ENCODE results near the gene ZNF740. TPM values are rescaled to one million over a fixed set of nuclear protein-coding genes. Genes with fewer than 3 reads are reported as not detected.
A peak's percentile ranks its signal among the peaks of the same experiment; 100 is the strongest.

Gene ZNF740
- total and polyA plus RNA-seq, 10 of the 15 experiments (the other 5 are each of a cell fraction or from before 2014, with no cell fraction given), result 1.4 to 33.6 (median 11.3) TPM

DNA sequence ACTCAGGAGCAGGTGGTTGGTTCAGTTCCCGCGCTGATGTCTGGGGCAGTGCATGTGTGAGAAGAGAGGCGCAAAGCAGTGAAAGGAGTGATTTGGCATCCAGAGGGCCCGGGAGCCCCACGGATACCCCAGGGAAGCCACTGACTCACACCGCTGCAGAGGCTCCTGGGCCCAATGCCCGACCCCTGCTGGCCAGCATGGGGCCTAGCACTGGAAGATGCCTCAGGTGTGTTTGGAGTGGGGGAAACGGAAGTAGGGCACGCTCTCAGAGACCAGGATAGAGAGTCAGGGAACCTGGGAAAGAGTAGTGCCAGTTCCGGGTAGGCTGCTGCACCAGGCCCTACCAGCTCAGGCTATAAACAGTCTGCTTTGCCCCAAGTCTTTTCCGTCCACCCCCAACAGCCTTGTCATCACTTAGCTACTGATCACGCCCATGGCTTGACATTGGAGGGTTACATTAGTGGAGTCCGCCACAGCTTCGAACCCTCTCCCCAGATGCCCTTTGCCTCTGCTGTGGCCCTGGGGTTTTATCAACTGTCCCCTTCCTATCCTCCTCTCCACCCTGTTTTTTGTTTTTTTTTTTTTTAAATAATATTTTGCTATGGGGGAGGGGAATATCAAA is 9.7 kb downstream of the ZNF740 start (continued):
- TF ChIP-seq, protein P1, sequence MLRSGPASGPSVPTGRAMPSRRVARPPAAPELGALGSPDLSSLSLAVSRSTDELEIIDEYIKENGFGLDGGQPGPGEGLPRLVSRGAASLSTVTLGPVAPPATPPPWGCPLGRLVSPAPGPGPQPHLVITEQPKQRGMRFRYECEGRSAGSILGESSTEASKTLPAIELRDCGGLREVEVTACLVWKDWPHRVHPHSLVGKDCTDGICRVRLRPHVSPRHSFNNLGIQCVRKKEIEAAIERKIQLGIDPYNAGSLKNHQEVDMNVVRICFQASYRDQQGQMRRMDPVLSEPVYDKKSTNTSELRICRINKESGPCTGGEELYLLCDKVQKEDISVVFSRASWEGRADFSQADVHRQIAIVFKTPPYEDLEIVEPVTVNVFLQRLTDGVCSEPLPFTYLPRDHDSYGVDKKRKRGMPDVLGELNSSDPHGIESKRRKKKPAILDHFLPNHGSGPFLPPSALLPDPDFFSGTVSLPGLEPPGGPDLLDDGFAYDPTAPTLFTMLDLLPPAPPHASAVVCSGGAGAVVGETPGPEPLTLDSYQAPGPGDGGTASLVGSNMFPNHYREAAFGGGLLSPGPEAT (IDR thresholded peaks at IDR 0.05; ENCODE audit: low read depth), result no peak
- TF ChIP-seq ZNF384 (IDR thresholded peaks at IDR 0.05; ENCODE audit: borderline replicate concordance, low read depth, low read length), result 0 out of 2 replicates have a peak, but pooled peaks have one; percentile 8
- 0 out of 2 replicates have a peak, but pooled peaks have one; percentile 38 for TF ChIP-seq POLR2AphosphoS5 (IDR thresholded peaks at IDR 0.05; ENCODE audit: low read length)
- TF ChIP-seq PML (IDR thresholded peaks at IDR 0.05; ENCODE audit: low read length), result peak; percentile 68; the same call in 1 of the 2 replicates

DNA sequence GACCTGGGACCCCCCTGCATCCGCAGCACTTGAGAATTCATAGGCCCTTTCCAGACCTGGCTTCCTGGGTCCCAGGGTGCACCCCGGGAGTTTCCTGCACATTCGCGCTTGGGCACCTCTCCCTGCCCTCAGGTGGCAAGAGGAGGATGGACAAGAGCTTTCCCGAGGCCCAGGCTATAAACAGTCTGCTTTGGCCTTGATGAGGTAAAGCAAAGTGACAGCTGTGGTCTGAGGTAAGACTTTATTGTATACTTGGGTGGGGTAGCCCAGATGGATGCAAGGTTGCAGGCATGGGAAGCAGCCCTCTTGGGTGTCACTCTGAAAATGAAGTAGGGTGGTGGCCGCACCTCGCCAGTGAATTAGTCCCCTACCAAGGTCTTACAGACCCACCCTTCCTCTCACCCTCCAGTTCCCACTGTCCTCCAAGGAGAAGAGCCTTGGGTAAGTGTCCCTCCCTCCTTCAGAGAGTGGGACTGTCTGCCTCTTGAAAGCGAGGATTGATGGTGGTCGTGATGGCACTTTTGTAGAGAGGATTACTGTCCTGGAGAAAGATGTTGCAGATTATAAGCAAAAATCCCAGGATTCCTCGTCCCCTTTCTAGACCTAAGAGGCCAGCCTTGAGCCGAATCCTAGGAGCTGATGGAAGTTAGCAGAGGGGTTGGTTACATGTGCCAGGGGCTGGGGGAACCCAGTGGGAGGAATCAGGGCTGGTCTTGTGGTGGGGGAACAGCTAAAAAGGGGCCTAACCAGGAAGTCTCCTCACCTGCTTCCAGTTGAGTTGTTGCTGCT is 10.8 kb downstream of the ZNF740 start:
- Histone ChIP-seq H3K9ac (ENCODE audit: control insufficient read depth, insufficient read depth, low read length) (no peak overlapping the region), H3K27me3 (replicated peaks in 1 of 2; ENCODE audit: control insufficient read depth in 2 of 2, insufficient read depth in 2 of 2, low read length in 1 of 2) (no peaks in the 10 kb centered on the region), H4K20me1 (ENCODE audit: control insufficient read depth, insufficient read depth) (no peaks in the 10 kb centered on the region), H3K36me3 (ENCODE audit: control insufficient read depth in 2 of 2, insufficient read depth in 2 of 2, low read length in 1 of 2) (peaks cover 43 to 56% of the 10 kb centered on the region in 2 experiments), H2AFZ (ENCODE audit: control insufficient read depth, low read depth, low read length) (no peak overlapping the region), H3K4me1 (ENCODE audit: control insufficient read depth, insufficient read depth, low read length) (no peaks in the 10 kb centered on the region), H3K4me2 (ENCODE audit: control insufficient read depth, insufficient read depth) (no peak overlapping the region), H3K79me2 (ENCODE audit: control insufficient read depth, insufficient read depth, low read length) (no peaks in the 10 kb centered on the region), H3K9me3 (replicated peaks; ENCODE audit: control insufficient read depth, insufficient read depth, low read length) (no peaks in the 10 kb centered on the region), H3K27ac (ENCODE audit: control insufficient read depth, insufficient read depth) (no peak overlapping the region), H3K4me3 (no peak overlapping the region)
- WGBS (ENCODE audit: insufficient coverage, insufficient replicate concordance, low lambda C conversion rate, missing lambda C conversion rate), result 92% methylated on average over 11 of the region's 11 CpGs
- ChIA-PET POLR2A (interaction anchor here (0.5 kb wide), 2 partner anchors 13 to 454 kb away, joined by 4 to 6 read pairs; no protein-coding TSS in a partner anchor), RAD21 (ENCODE audit: unreplicated experiment) (interaction anchor here (2.3 kb wide), 1 partner anchor 32 kb away, joined by 16 read pairs; no protein-coding TSS in a partner anchor), CTCF (interaction anchor here (0.8 to 6.7 kb wide), 7 partner anchors 9 to 77 kb away, joined by 3 to 89 read pairs (median 6); partner anchors contain the start of gene ESPL1), SMC1A (ENCODE audit: uncharacterized antibody, unreplicated experiment) (interaction anchor here (0.9 to 5.3 kb wide), 6 partner anchors 10 to 97 kb away, joined by 3 to 17 read pairs (median 4); partner anchors contain the start of gene ESPL1)
- no TSS peak for BruUV-seq (replicated peaks)
- TF ChIP-seq JUND (IDR thresholded peaks at IDR 0.05; ENCODE audit: low read depth, low read length) (no peak), POLR2AphosphoS2 (IDR thresholded peaks at IDR 0.05; ENCODE audit: low read depth, low read length) (0 out of 2 replicates have a peak, but pooled peaks have one; percentile 42), RB1 (IDR thresholded peaks at IDR 0.05; ENCODE audit: borderline replicate concordance) (no peak), SUPT20H (IDR thresholded peaks at IDR 0.05; ENCODE audit: borderline replicate concordance, control insufficient read depth, low read depth, low read length) (no peak), KAT2A (conservative IDR thresholded peaks at IDR 0.05; ENCODE audit: control insufficient read depth, low read depth, low read length) (no peak)
- TF ChIP-seq, protein P2, sequence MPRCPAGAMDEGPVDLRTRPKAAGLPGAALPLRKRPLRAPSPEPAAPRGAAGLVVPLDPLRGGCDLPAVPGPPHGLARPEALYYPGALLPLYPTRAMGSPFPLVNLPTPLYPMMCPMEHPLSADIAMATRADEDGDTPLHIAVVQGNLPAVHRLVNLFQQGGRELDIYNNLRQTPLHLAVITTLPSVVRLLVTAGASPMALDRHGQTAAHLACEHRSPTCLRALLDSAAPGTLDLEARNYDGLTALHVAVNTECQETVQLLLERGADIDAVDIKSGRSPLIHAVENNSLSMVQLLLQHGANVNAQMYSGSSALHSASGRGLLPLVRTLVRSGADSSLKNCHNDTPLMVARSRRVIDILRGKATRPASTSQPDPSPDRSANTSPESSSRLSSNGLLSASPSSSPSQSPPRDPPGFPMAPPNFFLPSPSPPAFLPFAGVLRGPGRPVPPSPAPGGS (IDR thresholded peaks at IDR 0.05; ENCODE audit: borderline replicate concordance, insufficient read depth, low read depth, low read length, poor library complexity, severe bottlenecking), result no peak
- FAIRE-seq, result no peak
- intact Hi-C loops (cut with micrococcal nuclease; ENCODE audit: unreplicated experiment) (no loop called here), in situ Hi-C loops (cut with MboI) (no loop called here)
- no peak for ATAC-seq
- DNase-seq (ENCODE audit: low read depth, low spot score), result no peak

All from GM12878 (cell line).